Neuronal stem cell (in vitro differentiated cells): ENCODE results near the gene PSAPL1.

Experiments used
- DNase-seq: peaks from one replicate; pipeline ENCODE4 v3.0.0-alpha.2; 2013; ENCODE audit warnings: low spot score
- H2AFZ ChIP-seq: one replicate; pipeline ENCODE4 v1.6.1; 2013; ENCODE audit warnings: mild to moderate bottlenecking, low read length, inconsistent platforms
- H2AK5ac ChIP-seq: 2 replicates; pipeline ENCODE4 v1.6.1; 2013; ENCODE audit warnings: low read depth, mild to moderate bottlenecking, inconsistent platforms, low read length, moderate library complexity, mixed read lengths
- H2BK120ac ChIP-seq: 2 replicates; pipeline ENCODE4 v1.6.1; 2013; ENCODE audit warnings: low read depth, mild to moderate bottlenecking, inconsistent platforms, low read length, moderate library complexity, mixed read lengths
- H2BK12ac ChIP-seq: one replicate; pipeline ENCODE4 v1.6.1; 2013; ENCODE audit warnings: low read length, inconsistent platforms
- H2BK15ac ChIP-seq: 2 replicates; pipeline ENCODE4 v1.6.1; 2013; ENCODE audit warnings: mild to moderate bottlenecking, low read length, inconsistent platforms, mixed read lengths
- H2BK5ac ChIP-seq: one replicate; pipeline ENCODE4 v1.6.1; 2013; ENCODE audit warnings: inconsistent platforms, mild to moderate bottlenecking, low read length, moderate library complexity
- H3K14ac ChIP-seq: one replicate; pipeline ENCODE4 v1.6.1; 2013; ENCODE audit warnings: low read length, inconsistent platforms
- H3K18ac ChIP-seq: 2 replicates; pipeline ENCODE4 v1.6.1; 2013; ENCODE audit warnings: low read length, inconsistent platforms
- H3K23ac ChIP-seq: 2 replicates; pipeline ENCODE4 v1.6.1; 2013; ENCODE audit warnings: low read depth, mild to moderate bottlenecking, mixed read lengths, low read length, inconsistent platforms; ENCODE audit not compliant: poor library complexity
- H3K27ac ChIP-seq: replicated peaks from 3 replicates; pipeline ENCODE4 v1.5.1; 2013; ENCODE audit warnings: low read length, inconsistent platforms
- H3K27me3 ChIP-seq, 3 experiments: 2 replicates each; pipeline ENCODE4 v1.6.1; 2013; ENCODE audit warnings: low read length in 3 of 3, mild to moderate bottlenecking in 2 of 3, inconsistent platforms in 1 of 3, low read depth in 1 of 3, mixed read lengths in 1 of 3, moderate library complexity in 1 of 3; ENCODE audit not compliant: control insufficient read depth in 3 of 3, insufficient read depth in 3 of 3
- H3K36me3 ChIP-seq, 2 donors: replicated peaks in 1 of 2; 2 replicates each; pipeline ENCODE4 v1.6.1; 2013; ENCODE audit warnings: low read length in 2 of 2; ENCODE audit not compliant: control insufficient read depth in 2 of 2, insufficient read depth in 2 of 2
- H3K4ac ChIP-seq: 2 replicates; pipeline ENCODE4 v1.6.1; 2013; ENCODE audit warnings: inconsistent platforms, mild to moderate bottlenecking, low read length, moderate library complexity
- H3K4me1 ChIP-seq, 2 donors: 1 replicate in 1 of 2; 2 replicates in 1 of 2; pipeline ENCODE4 v1.6.1; 2013; ENCODE audit warnings: low read length in 2 of 2, low read depth in 1 of 2; ENCODE audit not compliant: control insufficient read depth in 2 of 2, insufficient read depth in 1 of 2
- H3K4me2 ChIP-seq: one replicate; pipeline ENCODE4 v1.6.1; 2013; ENCODE audit warnings: mild to moderate bottlenecking, low read length, inconsistent platforms; ENCODE audit not compliant: insufficient read depth, poor library complexity, severe bottlenecking
- H3K4me3 ChIP-seq, 2 donors: 2 replicates each; pipeline ENCODE4 v1.5.1; 2013; ENCODE audit warnings: low read length in 2 of 2, mild to moderate bottlenecking in 2 of 2, inconsistent platforms in 1 of 2, moderate library complexity in 1 of 2
- H3K79me1 ChIP-seq: one replicate; pipeline ENCODE4 v1.6.1; 2013; ENCODE audit warnings: low read depth, mild to moderate bottlenecking, inconsistent platforms, low read length, moderate library complexity
- H3K9ac ChIP-seq: one replicate; pipeline ENCODE4 v1.6.1; 2013; ENCODE audit warnings: mild to moderate bottlenecking, low read depth, low read length, inconsistent platforms; ENCODE audit not compliant: poor library complexity
- H3K9me3 ChIP-seq, 2 donors: replicated peaks in 1 of 2; 2 replicates each; pipeline versions ENCODE3 to v1.6.1; 2013; ENCODE audit warnings: low read length in 2 of 2, mild to moderate bottlenecking in 2 of 2, inconsistent platforms in 1 of 2, low read depth in 1 of 2, mixed read lengths in 1 of 2, moderate library complexity in 1 of 2; ENCODE audit not compliant: control insufficient read depth in 2 of 2, insufficient read depth in 1 of 2
- H4K8ac ChIP-seq: one replicate; pipeline ENCODE4 v1.6.1; 2013; ENCODE audit warnings: low read depth, mild to moderate bottlenecking, inconsistent platforms, low read length, moderate library complexity
- H4K91ac ChIP-seq: one replicate; pipeline ENCODE4 v1.6.1; 2013; ENCODE audit warnings: low read length, low read depth, mild to moderate bottlenecking, inconsistent platforms; ENCODE audit not compliant: poor library complexity
- WGBS, 2 donors: extraction: QIAGEN DNeasy Blood & Tissue Kit; methylation state at CpG; one replicate each; pipeline ENCODE4 v1.1.7; 2013; ENCODE audit warnings: missing lambda C conversion rate in 2 of 2, mixed read lengths in 1 of 2; ENCODE audit not compliant: insufficient read length in 2 of 2, insufficient replicate concordance in 1 of 2; ENCODE audit errors: extremely low coverage in 2 of 2; 5-methylcytosine and 5-hydroxymethylcytosine counted together

The PSAPL1 gene

GRCh38 chr4:7465017-7465416 lies 30.3 kb upstream of the PSAPL1 start:
- H3K9ac ChIP-seq: no peak overlapping the region

GRCh38 chr4:7464259-7464655 lies 29.5 kb upstream of the PSAPL1 start:
- no peak overlapping the region for H3K4ac ChIP-seq
- no peak overlapping the region for H3K9ac ChIP-seq
- no peak for DNase-seq
- H3K23ac ChIP-seq: no peak overlapping the region
- peak overlapping the region; percentile 24 for H3K18ac ChIP-seq
- H3K4me3 ChIP-seq: no peak overlapping the region
- H2BK12ac ChIP-seq: no peak overlapping the region
- H3K4me2 ChIP-seq: no peak overlapping the region
- no CpG with 5 or more reads among the region's 5 CpGs for WGBS, 2 donors
- H2BK15ac ChIP-seq: no peak overlapping the region
- no peak overlapping the region for H2AFZ ChIP-seq
- H3K36me3 ChIP-seq: no peaks in the 10 kb centered on the region
- H3K9me3 ChIP-seq: peaks cover 0 to 6% of the 10 kb centered on the region in 2 donors
- no peak overlapping the region for H4K8ac ChIP-seq
- no peak overlapping the region for H2BK5ac ChIP-seq
- no peak overlapping the region for H3K14ac ChIP-seq
- no peak overlapping the region for H4K91ac ChIP-seq
- H2AK5ac ChIP-seq: no peak overlapping the region
- no peaks in the 10 kb centered on the region for H3K79me1 ChIP-seq
- H2BK120ac ChIP-seq: no peak overlapping the region
- H3K27me3 ChIP-seq: no peaks in the 10 kb centered on the region
- peaks cover 0 to 15% of the 10 kb centered on the region in 2 donors for H3K4me1 ChIP-seq
- no peak overlapping the region for H3K27ac ChIP-seq

More at GRCh38 chr4:7465017-7465416, 30.3 kb upstream of the PSAPL1 start:
- Histone ChIP-seq H3K79me1 (no peaks in the 10 kb centered on the region), H2BK120ac (no peak overlapping the region), H4K91ac (no peak overlapping the region), H4K8ac (no peak overlapping the region), H2BK12ac (no peak overlapping the region), H3K4me2 (no peak overlapping the region), H3K4me3 (no peak overlapping the region), H3K27ac (no peak overlapping the region), H3K23ac (no peak overlapping the region), H3K36me3 (no peaks in the 10 kb centered on the region), H2BK15ac (no peak overlapping the region), H2BK5ac (no peak overlapping the region), H3K27me3 (no peaks in the 10 kb centered on the region), H2AFZ (no peak overlapping the region), H3K4me1 (peaks cover 0 to 15% of the 10 kb centered on the region in 2 donors), H3K4ac (no peak overlapping the region), H3K9me3 (peaks cover 0 to 6% of the 10 kb centered on the region in 2 donors), H3K18ac (no peak overlapping the region), H2AK5ac (no peak overlapping the region), H3K14ac (no peak overlapping the region)
- WGBS, 2 donors: no CpG with 5 or more reads among the region's 9 CpGs
- no peak for DNase-seq

- Histone ChIP-seq H2AFZ (no peak overlapping the region), H3K23ac (no peak overlapping the region), H3K4me2 (no peak overlapping the region), H3K27ac (no peak overlapping the region), H2BK120ac (no peak overlapping the region), H4K91ac (no peak overlapping the region), H3K4me3 (no peak overlapping the region), H3K4me1 (peaks cover 0 to 15% of the 10 kb centered on the region in 2 donors), H3K79me1 (no peaks in the 10 kb centered on the region), H2AK5ac (no peak overlapping the region), H2BK5ac (no peak overlapping the region), H3K4ac (no peak overlapping the region), H3K18ac (peak overlapping the region; percentile 12), H4K8ac (no peak overlapping the region), H3K9ac (no peak overlapping the region), H3K9me3 (peaks cover 0 to 6% of the 10 kb centered on the region in 2 donors), H2BK12ac (no peak overlapping the region), H2BK15ac (no peak overlapping the region), H3K14ac (no peak overlapping the region), H3K36me3 (no peaks in the 10 kb centered on the region), H3K27me3 (no peaks in the 10 kb centered on the region)
- no CpG with 5 or more reads among the region's 20 CpGs for WGBS, 2 donors
- DNase-seq: no peak
Observed at GRCh38 chr4:7463566-7464258, 29.0 kb upstream of the PSAPL1 start.

- Histone ChIP-seq H4K8ac (no peak overlapping the region), H3K4ac (no peak overlapping the region), H3K9me3 (peaks cover 0 to 6% of the 10 kb centered on the region in 2 donors), H2BK120ac (no peak overlapping the region), H3K4me3 (no peak overlapping the region), H3K14ac (no peak overlapping the region), H4K91ac (no peak overlapping the region), H3K79me1 (no peaks in the 10 kb centered on the region), H3K4me1 (peaks cover 0 to 15% of the 10 kb centered on the region in 2 donors), H3K36me3 (no peaks in the 10 kb centered on the region), H3K9ac (no peak overlapping the region), H3K4me2 (no peak overlapping the region), H3K27ac (no peak overlapping the region), H3K23ac (no peak overlapping the region), H2AK5ac (peak overlapping the region; percentile 31), H2BK12ac (no peak overlapping the region), H3K27me3 (no peaks in the 10 kb centered on the region), H2BK5ac (no peak overlapping the region), H2BK15ac (no peak overlapping the region), H2AFZ (no peak overlapping the region), H3K18ac (peak overlapping the region; percentile 63)
- WGBS, 2 donors: no CpG with 5 or more reads among the region's 11 CpGs
- DNase-seq: peak; percentile 50
Observed at GRCh38 chr4:7462509-7462971, 27.8 kb upstream of the PSAPL1 start.
